K562 (cell line): ENCODE results near the gene TMEM202. TPM values are rescaled to one million over a fixed set of nuclear protein-coding genes. Genes with fewer than 3 reads are reported as not detected.

Source experiments
- AFF4 ChIP-seq: sonication (generic); formaldehyde crosslinking; IDR thresholded peaks from 2 replicates; pipeline ENCODE4 v1.8.0; 2023; ENCODE audit warnings: mild to moderate bottlenecking, missing genetic modification reagents
- ATF3 ChIP-seq, 2 experiments: fragments of 450-650 bp in 1 of 2; sonication (generic) in 1 of 2; formaldehyde crosslinking in 1 of 2; IDR thresholded peaks in 1 of 2; conservative IDR thresholded peaks in 1 of 2; 2 replicates each; pipeline versions ENCODE4 v1.6.1 to v1.8.1; 2016 to 2023; ENCODE audit warnings: mild to moderate bottlenecking in 2 of 2, moderate library complexity in 2 of 2, inconsistent platforms in 1 of 2, missing genetic modification reagents in 1 of 2
- ATF4 ChIP-seq: fragments of 450-650 bp; formaldehyde crosslinking; IDR thresholded peaks from 2 replicates; pipeline ENCODE4 v1.4.0; 2022; ENCODE audit warnings: mild to moderate bottlenecking, moderate library complexity
- DMBX1 ChIP-seq: fragments of 250-450 bp; sonication (Bioruptor Pico); IDR thresholded peaks from 2 replicates; pipeline ENCODE4 v1.8.0; 2022; ENCODE audit warnings: inconsistent platforms, mild to moderate bottlenecking, moderate library complexity, borderline replicate concordance
- EGR1 ChIP-seq: fragments of 450-650 bp; conservative IDR thresholded peaks from 2 replicates; pipeline ENCODE4 v1.6.1; 2017; ENCODE audit warnings: mild to moderate bottlenecking
- POLR3G ChIP-seq: IDR thresholded peaks from 2 replicates; pipeline ENCODE4 v1.6.1; 2011; ENCODE audit not compliant: insufficient read length, insufficient replicate concordance; ENCODE audit errors: extremely low read depth
- RBM17 ChIP-seq: fragments of 200-400 bp; formaldehyde crosslinking; IDR thresholded peaks from 2 replicates; pipeline ENCODE4 v1.6.1; 2017; ENCODE audit warnings: low read depth, mild to moderate bottlenecking, low read length, borderline replicate concordance
- REST ChIP-seq, 2 experiments: fragments of 450-650 bp; formaldehyde crosslinking in 1 of 2; IDR thresholded peaks; 2 replicates each; pipeline versions ENCODE4 v1.4.0 to v1.6.1; 2014 to 2020; ENCODE audit warnings: mild to moderate bottlenecking in 2 of 2, borderline replicate concordance in 1 of 2, low read depth in 1 of 2
- SPI1 ChIP-seq: IDR thresholded peaks from 2 replicates; pipeline ENCODE4 v1.6.1; 2011; ENCODE audit warnings: low read depth, low read length, control low read depth, borderline replicate concordance
- ZNF717 ChIP-seq: fragments of 250-450 bp; sonication (Bioruptor Pico); IDR thresholded peaks from 2 replicates; pipeline ENCODE4 v1.5.0; 2021
- ZNF740 ChIP-seq, 3 experiments: fragments of 200-800 bp in 1 of 3; sonication (Bioruptor generic) in 1 of 3; sonication (generic) in 1 of 3; formaldehyde crosslinking in 1 of 3; IDR thresholded peaks; 2 replicates each; pipeline versions ENCODE4 v1.6.1 to v1.8.0; 2016 to 2022; ENCODE audit warnings: mild to moderate bottlenecking in 2 of 3, missing compliant biosample characterization in 2 of 3, missing genetic modification characterization in 2 of 3, missing genetic modification reagents in 1 of 3
- ZNF77 ChIP-seq: fragments of 250-450 bp; sonication (Bioruptor Pico); IDR thresholded peaks from 2 replicates; pipeline ENCODE4 v1.5.0; 2020
- polyA plus RNA-seq, 8 experiments: library from polyadenylated mRNA; depleted of rRNA in 4 of 8; stranded (reverse) in 5 of 8; unstranded in 3 of 8; fragments of >200 nt; fragmentation: Nextera tagmentation in 2 of 8; fragmentation: Illumina TruSeq in 1 of 8; extraction: Ambion mirVana in 2 of 8; extraction: Trizol in 1 of 8; gene quantifications; 2 replicates each; pipeline versions ENCODE4 v1.2.1 to v1.2.3, GENCODE V29; 2011 to 2014; ENCODE audit warnings: inconsistent platforms in 1 of 8, missing spikeins in 1 of 8
- total RNA-seq, 7 experiments: library from RNA; depleted of rRNA in 6 of 7; stranded (reverse); fragments of >200 nt in 6 of 7; fragmentation: Illumina TruSeq in 2 of 7; extraction: Trizol in 2 of 7; gene quantifications; 2 replicates each; pipeline versions ENCODE4 v1.2.1 to v1.2.3, GENCODE V29; 2011 to 2021; ENCODE audit warnings: low replicate concordance in 1 of 7

Gene TMEM202
- total and polyA plus RNA-seq, 9 of the 15 experiments (the other 6 are each of a cell fraction or from before 2014, with no cell fraction given), result not detected

- TF ChIP-seq ZNF740 (CRISPR knock-in tag; IDR thresholded peaks at IDR 0.05), result no peak
- no peak for TF ChIP-seq ZNF740 (tag; IDR thresholded peaks at IDR 0.05)
- TF ChIP-seq REST (IDR thresholded peaks at IDR 0.05; ENCODE audit: borderline replicate concordance), result no peak
- no peak for TF ChIP-seq REST (CRISPR knock-in tag; IDR thresholded peaks at IDR 0.05; ENCODE audit: low read depth)
- no peak for TF ChIP-seq DMBX1
- TF ChIP-seq AFF4, result 0 out of 2 replicates have a peak, but pooled peaks have one; percentile 3
- no peak for TF ChIP-seq POLR3G
- no peak for TF ChIP-seq RBM17
- TF ChIP-seq SPI1, result peak; percentile 76
- TF ChIP-seq EGR1, result no peak
- TF ChIP-seq ATF4 (CRISPR knock-in tag), result no peak
- no peak for TF ChIP-seq ZNF77 (CRISPR knock-in tag)
- no peak for TF ChIP-seq ZNF717 (CRISPR knock-in tag)
- no peak for TF ChIP-seq ATF3 (IDR thresholded peaks at IDR 0.05)
- TF ChIP-seq ATF3 (CRISPR knock-in tag; conservative IDR thresholded peaks at IDR 0.05), result no peak
These were observed 22.6 kb upstream of the TMEM202 start (continued) for GRCh38 chr15:72375501-72375845.
